HT1080 (cell line): Measurements from ENCODE around the gene MOBP. TPM values are rescaled to one million over a fixed set of nuclear protein-coding genes. Genes with fewer than 3 reads are reported as not detected.

Source experiments
- DNase-seq: peaks from one replicate; pipeline ENCODE4 v3.0.0-alpha.2; 2015; ENCODE audit warnings: low read depth
- total RNA-seq: library from RNA; depleted of rRNA; stranded (reverse); fragments of >200 nt; shearing (Covaris generic); gene quantifications from 2 replicates; pipeline ENCODE4 v1.2.3, GENCODE V29; 2014; rRNA removed

The MOBP gene
- total RNA-seq, 1 experiment from 2014 or later: not detected

DNA sequence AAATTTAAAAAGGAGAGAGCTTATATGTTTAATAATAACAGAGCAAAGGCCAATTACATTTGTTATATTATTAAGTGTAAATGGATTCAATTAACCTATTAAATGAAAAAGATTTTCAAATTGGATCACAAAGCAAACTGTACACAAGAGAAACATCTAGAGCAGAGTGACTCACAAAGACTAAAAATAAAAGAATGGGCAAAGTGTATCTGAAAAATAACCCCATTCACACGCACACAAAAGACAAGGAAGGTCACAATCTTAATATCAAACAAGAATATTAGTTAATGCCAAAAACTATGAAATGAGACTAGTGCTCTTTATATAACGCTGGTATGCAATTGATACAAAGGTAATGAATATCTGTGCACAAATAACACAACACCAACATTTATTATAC lies 65.7 kb downstream of the MOBP start:
- no peak for DNase-seq

DNA sequence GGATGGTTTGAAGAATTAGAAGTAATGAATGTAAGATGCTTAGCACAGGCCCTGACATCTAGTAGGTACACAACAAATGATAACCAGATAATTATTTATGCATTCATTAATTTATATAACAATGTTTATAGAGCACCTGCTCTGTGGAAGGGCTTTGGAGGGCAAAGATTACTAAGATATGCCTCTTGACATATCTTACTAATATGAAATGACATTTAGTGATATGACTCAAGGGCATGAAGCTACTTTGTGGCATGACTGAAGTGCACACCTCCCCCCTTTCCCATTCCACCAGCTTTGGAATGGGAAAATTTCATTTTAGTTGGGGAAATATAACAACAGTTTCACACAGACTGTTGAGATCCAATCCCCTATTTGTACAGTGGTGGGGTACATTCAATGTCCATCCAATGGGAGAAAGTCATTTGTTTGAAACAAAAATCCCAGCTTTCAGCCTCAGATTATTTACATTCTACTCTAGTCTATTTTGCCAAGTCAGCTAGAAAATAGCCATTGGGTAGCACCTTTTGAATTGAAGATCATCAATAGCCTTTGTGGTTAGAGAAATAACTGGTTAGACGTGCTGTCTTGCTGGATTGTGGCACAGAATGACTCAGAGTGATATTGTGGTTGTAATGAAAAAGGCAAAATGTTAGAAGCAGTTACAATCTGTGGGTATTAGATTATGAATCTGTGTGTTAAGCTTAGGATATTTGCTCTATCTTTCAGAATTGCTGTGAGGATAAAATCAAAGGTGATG lies 72.9 kb downstream of the MOBP start:
- no peak for DNase-seq

- DNase-seq: no peak
Measured at GRCh38 chr3:39541442-39541841, 74.0 kb downstream of the MOBP start.

GRCh38 chr3:39541917-39542329 lies 74.4 kb downstream of the MOBP start:
- DNase-seq: no peak

DNA sequence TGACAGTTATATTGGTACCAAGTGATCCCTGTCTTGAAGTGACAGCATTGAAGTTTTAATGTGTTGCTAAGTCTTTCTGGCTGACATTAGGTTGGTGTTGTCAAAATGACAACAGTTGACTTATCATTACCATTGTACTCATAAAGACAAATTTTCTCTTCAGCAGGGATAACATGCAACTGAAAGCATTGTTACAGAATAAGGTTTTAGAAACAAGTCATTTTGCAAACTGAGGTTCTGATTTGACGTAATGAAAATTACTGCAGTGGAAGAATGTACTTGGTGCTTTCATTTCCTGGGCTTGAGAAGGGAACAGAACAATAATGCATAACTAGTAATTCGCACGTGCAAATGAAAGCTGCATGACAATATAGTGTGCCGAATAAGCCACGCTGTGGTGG lies 75.1 kb downstream of the MOBP start:
- DNase-seq: no peak

- no peak for DNase-seq
Measured at GRCh38 chr3:39548282-39548681, 80.8 kb downstream of the MOBP start.

DNA sequence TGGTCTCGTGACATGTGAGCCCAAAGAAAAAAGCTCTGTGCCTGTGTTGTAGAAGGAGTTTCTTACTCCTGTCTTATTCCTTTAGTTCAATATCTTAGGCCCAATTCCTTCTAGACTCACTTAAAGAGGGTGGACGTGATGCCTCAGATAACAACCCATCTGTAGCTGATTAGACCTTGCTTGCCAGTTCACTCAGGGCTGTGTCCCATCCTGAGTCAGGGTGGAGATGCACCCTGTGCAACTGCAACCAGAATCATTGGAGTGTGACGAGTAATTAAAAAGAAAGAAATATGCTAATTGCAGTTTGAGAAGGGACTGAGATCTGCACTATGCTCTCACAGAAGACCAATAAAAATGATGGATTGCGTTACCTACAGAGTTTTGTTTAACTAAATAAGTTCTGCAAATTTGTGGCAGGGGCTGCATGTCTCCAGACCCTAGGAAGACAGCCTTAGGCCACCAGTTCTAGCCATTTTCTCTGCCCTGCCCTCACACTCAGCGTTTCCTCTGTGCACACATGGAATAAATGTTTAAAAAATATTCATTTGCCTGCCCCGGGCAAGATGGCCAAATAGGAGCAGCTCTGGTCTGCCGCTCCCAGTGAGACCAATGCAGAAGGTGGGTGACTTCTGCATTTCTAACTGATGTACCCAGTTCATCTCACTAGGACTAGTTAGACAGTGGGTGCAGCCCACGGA lies 83.0 kb downstream of the MOBP start:
- no peak for DNase-seq

Other genes with a start within 250 kb of the MOBP start
- gene CX3CR1, start 187.6 kb upstream of the MOBP start, total RNA-seq: not detected in 2 replicates
- not detected in 2 replicates for gene CCR8, start 138.0 kb upstream of the MOBP start, total RNA-seq
- 37.1 and 53.8 TPM in 2 replicates for gene SLC25A38, start 84.3 kb upstream of the MOBP start, total RNA-seq
- gene RPSA, start 61.0 kb upstream of the MOBP start, total RNA-seq: 2,701 and 2,964 TPM in 2 replicates